ENCODE results near the gene TRIP11.
A peak's percentile ranks its signal among the peaks of the same experiment; 100 is the strongest.

TRIP11 gene

DNA sequence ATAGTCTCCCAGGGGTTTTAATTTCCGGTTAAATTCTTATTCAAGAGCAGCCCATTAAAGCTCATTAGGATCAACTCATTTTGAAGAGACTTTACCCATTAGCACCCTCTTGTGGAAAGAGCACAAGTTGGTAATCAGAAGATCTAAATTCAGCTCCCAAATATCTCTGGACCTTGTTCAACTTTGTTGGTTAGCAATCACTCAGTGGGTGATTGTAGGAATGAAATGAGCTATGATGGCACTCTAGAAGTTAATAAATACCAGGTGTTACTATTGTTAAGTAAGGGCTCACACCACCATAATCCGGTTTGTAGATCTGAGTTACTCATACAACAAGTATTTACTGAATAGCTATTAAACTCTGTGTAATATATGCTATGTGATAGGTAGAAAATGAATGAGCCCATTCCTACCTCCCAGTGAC lies 42.9 kb downstream of the TRIP11 start:
- no peak for TF ChIP-seq Cebpa-rat (IDR thresholded peaks at IDR 0.05)
- no peaks in the 10 kb centered on the region for H3K9me3 ChIP-seq (replicated peaks in 1 of 11)
- H3K27ac ChIP-seq = no peak overlapping the region; a peak in 1 of 22 replicates
- peaks cover 17 to 29% (median 25%) of the 10 kb centered on the region in 10 experiments; a peak in 19 of 20 replicates for H3K4me1 ChIP-seq
- H3K27me3 ChIP-seq = no peaks in the 10 kb centered on the region
- peak overlapping the region in 2 of 11 experiments; percentile 2 to 47; a peak in 1 of 22 replicates for H3K4me2 ChIP-seq
- peaks cover 0 to 17% (median 0%) of the 10 kb centered on the region in 11 experiments; a peak in 7 of 22 replicates for H4K20me1 ChIP-seq
- peaks cover 52 to 94% (median 74%) of the 10 kb centered on the region in 11 experiments for H3K36me3 ChIP-seq
- no peak overlapping the region for H3K4me3 ChIP-seq
- H3K9ac ChIP-seq = no peak overlapping the region

DNA sequence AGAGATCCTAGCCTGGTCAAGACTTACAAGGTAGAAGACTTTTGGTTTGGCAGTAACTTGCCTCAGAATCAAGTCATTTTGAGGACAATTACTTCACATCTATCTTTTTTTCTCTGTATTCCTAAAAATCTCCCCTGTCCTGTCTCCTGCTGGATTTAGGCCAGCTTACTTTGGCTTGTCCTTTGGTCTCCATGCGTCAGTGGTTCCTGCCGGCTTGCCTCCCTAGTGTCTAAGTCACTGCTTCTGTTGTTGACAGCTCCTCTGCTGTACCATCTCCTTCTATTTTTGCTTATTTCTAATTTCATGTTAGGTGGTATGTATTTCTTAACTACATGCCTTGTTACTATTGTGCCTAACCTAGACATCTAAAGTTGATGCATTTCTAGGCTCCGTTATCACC lies 52.7 kb downstream of the TRIP11 start:
- Histone ChIP-seq H3K36me3 (peaks cover 88 to 100% (median 97%) of the 10 kb centered on the region in 11 experiments), H3K27me3 (no peaks in the 10 kb centered on the region), H3K4me1 (peaks cover 0 to 20% (median 0%) of the 10 kb centered on the region in 10 experiments; a peak in 4 of 20 replicates), H3K4me3 (no peak overlapping the region), H3K9ac (no peak overlapping the region), H4K20me1 (no peaks in the 10 kb centered on the region; a peak in 1 of 22 replicates), H3K27ac (no peak overlapping the region), H3K9me3 (replicated peaks in 1 of 11) (no peaks in the 10 kb centered on the region; a peak in 1 of 22 replicates), H3K4me2 (no peak overlapping the region)
- no peak for TF ChIP-seq Cebpa-rat (IDR thresholded peaks at IDR 0.05)

DNA sequence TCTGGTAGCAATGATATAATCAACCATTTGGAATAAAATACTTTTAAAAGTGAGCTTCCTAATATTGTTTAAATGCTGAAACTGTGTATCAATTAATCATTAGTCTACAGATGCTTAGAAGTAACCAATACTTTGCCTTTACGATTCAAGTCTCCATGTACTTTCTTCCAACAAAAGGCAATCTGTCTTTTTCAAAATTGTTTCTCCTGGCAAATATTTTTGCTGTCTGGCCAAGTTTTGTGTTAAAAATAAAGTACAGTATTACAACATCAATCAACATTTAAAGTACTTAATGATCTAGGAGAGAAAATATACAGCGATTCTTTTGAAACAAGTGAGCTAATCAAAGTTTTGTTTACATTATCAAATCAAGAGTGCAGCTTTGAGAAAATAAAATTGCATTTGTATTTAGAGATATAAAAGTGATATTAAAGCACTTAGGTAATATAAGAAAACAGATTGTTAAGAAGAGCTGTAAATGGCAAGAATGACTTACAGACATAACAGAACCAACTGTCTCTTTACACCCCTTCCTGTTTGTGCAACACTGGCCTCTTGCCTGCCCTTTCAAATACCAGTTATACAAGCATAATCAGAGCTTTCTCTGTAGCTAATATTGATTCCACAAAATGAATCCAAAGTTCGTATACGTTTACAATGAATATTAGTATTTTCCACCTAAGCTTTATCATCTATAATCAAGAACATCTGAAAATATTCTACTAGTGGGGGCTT lies 54.2 kb downstream of the TRIP11 start:
- peaks cover 0 to 29% (median 0%) of the 10 kb centered on the region in 10 experiments; a peak in 4 of 20 replicates for H3K4me1 ChIP-seq
- H4K20me1 ChIP-seq = peaks cover 0 to 3% (median 0%) of the 10 kb centered on the region in 11 experiments; a peak in 1 of 22 replicates
- no peak for TF ChIP-seq Cebpa-rat (IDR thresholded peaks at IDR 0.05)
- H3K27me3 ChIP-seq = no peaks in the 10 kb centered on the region
- H3K4me2 ChIP-seq = no peak overlapping the region
- H3K9ac ChIP-seq = no peak overlapping the region
- H3K4me3 ChIP-seq = no peak overlapping the region
- no peaks in the 10 kb centered on the region for H3K9me3 ChIP-seq (replicated peaks in 1 of 11)
- H3K36me3 ChIP-seq = peaks cover 76 to 99% (median 90%) of the 10 kb centered on the region in 11 experiments
- no peak overlapping the region for H3K27ac ChIP-seq

DNA sequence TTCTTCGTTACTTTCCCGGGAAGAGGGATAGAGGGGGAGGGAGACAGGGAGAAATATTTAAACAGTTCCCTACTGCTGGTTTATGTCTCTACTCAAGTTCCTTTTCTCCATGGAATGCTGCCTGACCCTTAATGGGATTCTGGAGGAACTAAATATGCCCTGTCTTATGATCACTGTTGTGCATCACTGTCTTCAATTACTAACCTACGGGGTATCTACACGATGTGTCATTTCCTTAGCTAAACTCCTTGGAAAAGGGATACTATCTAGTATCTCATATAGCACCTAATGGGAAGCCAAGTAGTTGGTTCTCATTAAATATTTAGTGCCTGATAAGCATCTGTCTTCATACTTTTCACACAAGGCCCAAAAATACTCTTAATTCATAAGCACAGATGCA lies 54.9 kb downstream of the TRIP11 start:
- Histone ChIP-seq H3K4me3 (no peak overlapping the region), H3K27me3 (no peaks in the 10 kb centered on the region), H3K4me2 (no peak overlapping the region), H3K4me1 (peaks cover 0 to 35% (median 0%) of the 10 kb centered on the region in 10 experiments; a peak in 6 of 20 replicates), H3K36me3 (peaks cover 70 to 96% (median 85%) of the 10 kb centered on the region in 11 experiments), H3K27ac (no peak overlapping the region), H4K20me1 (peaks cover 0 to 3% (median 0%) of the 10 kb centered on the region in 11 experiments; a peak in 2 of 22 replicates), H3K9me3 (replicated peaks in 1 of 11) (no peaks in the 10 kb centered on the region), H3K9ac (no peak overlapping the region)
- TF ChIP-seq Cebpa-rat (IDR thresholded peaks at IDR 0.05) = no peak

DNA sequence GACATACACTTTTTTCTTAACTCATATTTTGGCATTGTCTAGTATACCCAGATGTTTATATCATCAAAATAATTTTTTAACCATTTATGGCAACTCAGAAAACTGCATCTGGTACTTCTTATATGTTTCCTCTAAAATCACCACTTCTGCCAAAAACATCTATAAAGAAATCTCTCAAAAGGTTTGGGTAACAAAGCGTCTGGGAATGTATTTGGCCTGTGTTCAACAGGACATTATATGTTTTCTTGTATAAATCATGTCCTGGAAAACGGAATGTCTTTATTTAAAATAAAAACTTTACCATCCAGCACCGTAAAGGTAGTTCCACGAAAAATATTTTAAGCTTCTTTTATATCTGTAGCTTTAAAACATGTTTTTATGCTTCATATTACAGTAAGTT lies 56.3 kb downstream of the TRIP11 start:
- Histone ChIP-seq H3K27ac (no peak overlapping the region), H3K4me2 (no peak overlapping the region), H3K4me3 (no peak overlapping the region), H3K9me3 (replicated peaks in 1 of 11) (no peaks in the 10 kb centered on the region), H3K4me1 (peaks cover 0 to 36% (median 0%) of the 10 kb centered on the region in 10 experiments; a peak in 6 of 20 replicates), H4K20me1 (peaks cover 0 to 3% (median 0%) of the 10 kb centered on the region in 11 experiments; a peak in 2 of 22 replicates), H3K9ac (no peak overlapping the region), H3K36me3 (peaks cover 68 to 96% (median 84%) of the 10 kb centered on the region in 11 experiments), H3K27me3 (no peaks in the 10 kb centered on the region)
- TF ChIP-seq Cebpa-rat (IDR thresholded peaks at IDR 0.05) = no peak

DNA sequence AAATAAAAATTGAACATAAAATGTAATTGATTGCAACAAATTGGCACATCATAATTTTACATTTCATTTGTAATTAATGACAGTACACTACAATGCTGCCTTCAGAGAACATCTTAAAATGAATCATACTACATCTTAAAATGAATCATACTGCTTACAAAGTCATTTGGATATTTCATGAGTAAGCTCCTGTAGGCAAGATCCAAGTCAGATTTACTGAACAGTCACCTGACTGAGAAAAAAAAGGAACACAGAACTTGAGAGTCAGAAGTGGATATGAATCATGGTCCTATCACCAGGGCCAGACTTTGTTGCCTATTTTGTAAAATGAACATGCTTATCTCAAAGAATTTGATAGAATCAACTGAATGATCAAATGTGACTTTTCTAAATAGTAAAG lies 59.7 kb downstream of the TRIP11 start:
- H3K9ac ChIP-seq = no peak overlapping the region

DNA sequence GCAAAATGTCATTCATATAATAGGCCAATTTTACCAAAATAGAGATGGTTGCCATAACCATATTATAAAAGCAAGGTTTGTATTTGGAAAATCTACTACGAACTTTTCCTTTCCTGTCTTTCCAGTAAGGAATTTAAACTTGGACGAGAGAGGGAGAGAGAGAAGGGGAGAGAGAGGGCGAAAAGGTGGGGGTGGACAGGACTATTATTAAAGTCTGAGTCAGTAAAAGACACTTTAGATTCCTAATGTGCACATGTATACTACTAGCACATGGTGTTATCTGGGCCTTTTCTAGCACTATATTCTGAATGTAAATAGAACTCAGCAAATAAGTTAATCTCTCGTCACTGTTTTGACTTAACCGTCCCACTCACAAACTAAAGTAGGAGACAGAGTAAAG lies 62.0 kb downstream of the TRIP11 start:
- Histone ChIP-seq H3K27ac (no peak overlapping the region), H3K4me3 (no peak overlapping the region), H3K27me3 (no peaks in the 10 kb centered on the region), H3K4me1 (peaks cover 0 to 23% (median 0%) of the 10 kb centered on the region in 10 experiments; a peak in 6 of 20 replicates), H3K9ac (no peak overlapping the region), H4K20me1 (peaks cover 0 to 3% (median 0%) of the 10 kb centered on the region in 11 experiments; a peak in 2 of 22 replicates), H3K36me3 (peaks cover 62 to 96% (median 83%) of the 10 kb centered on the region in 11 experiments), H3K4me2 (no peak overlapping the region), H3K9me3 (replicated peaks in 1 of 11) (no peaks in the 10 kb centered on the region)
- TF ChIP-seq Cebpa-rat (IDR thresholded peaks at IDR 0.05) = no peak

More for the DNA sequence above, 59.7 kb downstream of the TRIP11 start:
- Histone ChIP-seq H3K27me3 (no peaks in the 10 kb centered on the region), H3K27ac (peak overlapping the region in 3 of 11 experiments; percentile 38 to 56 (median 55); a peak in 4 of 22 replicates), H3K4me2 (peak overlapping the region in 3 of 11 experiments; percentile 13 to 46 (median 41); a peak in 4 of 22 replicates), H3K4me3 (no peak overlapping the region), H3K9me3 (replicated peaks in 1 of 11) (no peaks in the 10 kb centered on the region), H3K4me1 (peaks cover 0 to 23% (median 0%) of the 10 kb centered on the region in 10 experiments; a peak in 6 of 20 replicates), H4K20me1 (peaks cover 0 to 3% (median 0%) of the 10 kb centered on the region in 11 experiments; a peak in 2 of 22 replicates), H3K36me3 (peaks cover 59 to 96% (median 82%) of the 10 kb centered on the region in 11 experiments)
- TF ChIP-seq Cebpa-rat (IDR thresholded peaks at IDR 0.05) = no peak

DNA sequence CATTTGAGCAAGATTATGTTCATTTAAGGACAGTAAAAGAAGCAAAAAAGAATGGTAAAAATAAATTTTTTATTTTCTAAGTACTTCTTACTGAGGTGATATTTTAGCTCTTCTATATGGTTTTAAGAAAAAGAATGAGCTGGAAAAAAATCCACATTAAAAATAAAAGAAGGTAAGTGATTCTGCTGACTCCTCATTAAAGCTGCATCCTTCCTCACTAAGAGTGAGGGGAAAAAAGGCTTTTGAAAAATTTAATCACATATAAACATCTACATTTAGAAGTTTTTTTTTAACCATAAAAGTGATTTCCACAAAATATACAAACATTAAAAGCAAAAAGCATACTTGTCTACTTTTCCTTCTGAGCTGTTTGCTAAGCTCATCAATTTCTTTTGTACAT lies 64.1 kb downstream of the TRIP11 start:
- Histone ChIP-seq H3K4me2 (no peak overlapping the region), H3K9me3 (replicated peaks in 1 of 11) (no peaks in the 10 kb centered on the region), H3K27me3 (no peaks in the 10 kb centered on the region), H3K4me3 (no peak overlapping the region), H3K27ac (no peak overlapping the region), H4K20me1 (peaks cover 0 to 3% (median 0%) of the 10 kb centered on the region in 11 experiments; a peak in 3 of 22 replicates), H3K36me3 (peaks cover 64 to 97% (median 86%) of the 10 kb centered on the region in 11 experiments), H3K9ac (no peak overlapping the region), H3K4me1 (peaks cover 0 to 16% (median 0%) of the 10 kb centered on the region in 10 experiments; a peak in 6 of 20 replicates)
- no peak for TF ChIP-seq Cebpa-rat (IDR thresholded peaks at IDR 0.05)

DNA sequence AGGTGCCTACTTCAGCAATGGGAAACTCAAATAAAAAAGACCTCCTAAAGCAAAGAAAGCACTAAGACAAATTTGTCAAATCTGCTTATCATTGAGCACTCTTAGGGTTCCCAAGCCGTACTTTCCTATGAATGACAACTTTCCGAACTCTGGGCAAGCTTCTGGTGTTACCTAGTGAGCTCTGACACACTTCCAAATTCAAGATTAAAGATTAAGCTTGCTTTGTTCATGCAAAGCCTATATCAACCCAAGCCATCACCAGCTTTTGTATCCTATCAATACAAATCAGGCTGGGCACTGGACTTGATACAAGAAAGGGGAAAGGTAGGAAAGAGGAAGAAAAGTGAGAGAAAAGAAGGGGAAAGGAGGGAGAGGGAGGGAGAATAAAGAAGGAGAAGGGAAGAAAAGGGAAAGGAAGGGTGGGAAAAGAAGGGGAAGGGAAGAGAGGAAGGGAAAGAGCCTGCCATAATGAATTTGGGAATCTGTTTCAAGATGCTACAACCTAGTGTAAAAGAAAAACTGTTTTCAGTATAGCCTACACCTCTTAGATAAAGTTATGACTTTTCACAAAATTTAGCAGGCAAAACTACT lies 68.6 kb downstream of the TRIP11 start:
- no peak for TF ChIP-seq Cebpa-rat (IDR thresholded peaks at IDR 0.05)
- H3K9me3 ChIP-seq (replicated peaks in 1 of 11) = no peaks in the 10 kb centered on the region; a peak in 1 of 22 replicates
- peaks cover 69 to 100% (median 81%) of the 10 kb centered on the region in 11 experiments for H3K36me3 ChIP-seq
- no peak overlapping the region for H3K9ac ChIP-seq
- no peaks in the 10 kb centered on the region for H3K27me3 ChIP-seq
- no peak overlapping the region for H3K4me3 ChIP-seq
- no peak overlapping the region for H3K27ac ChIP-seq
- H4K20me1 ChIP-seq = no peaks in the 10 kb centered on the region; a peak in 1 of 22 replicates
- no peak overlapping the region for H3K4me2 ChIP-seq
- H3K4me1 ChIP-seq = peaks cover 8 to 29% (median 19%) of the 10 kb centered on the region in 10 experiments

Data from BLaER1 treated with 17β-estradiol and CSF1 and Interleukin-3, amounts not matched to agents 10 nM and 100 nM (cell line).